GM18951 (cell line): ENCODE results near the gene PCDHGA1.

Source experiments
- POLR2A ChIP-seq: IDR thresholded peaks from 4 replicates; pipeline ENCODE4 v1.6.1; 2011; ENCODE audit warnings: mild to moderate bottlenecking; ENCODE audit not compliant: insufficient read length, insufficient read depth; ENCODE audit errors: extremely low read depth
- in situ Hi-C: fragments of 300-500 bp; cut with MboI; formaldehyde crosslinking; loops from one replicate; pipeline ENCODE4 v1.12.0; 2022; ENCODE audit warnings: low sequenced_read_pairs, mixed read lengths, inconsistent platforms; ENCODE audit not compliant: unreplicated experiment

The PCDHGA1 gene

DNA sequence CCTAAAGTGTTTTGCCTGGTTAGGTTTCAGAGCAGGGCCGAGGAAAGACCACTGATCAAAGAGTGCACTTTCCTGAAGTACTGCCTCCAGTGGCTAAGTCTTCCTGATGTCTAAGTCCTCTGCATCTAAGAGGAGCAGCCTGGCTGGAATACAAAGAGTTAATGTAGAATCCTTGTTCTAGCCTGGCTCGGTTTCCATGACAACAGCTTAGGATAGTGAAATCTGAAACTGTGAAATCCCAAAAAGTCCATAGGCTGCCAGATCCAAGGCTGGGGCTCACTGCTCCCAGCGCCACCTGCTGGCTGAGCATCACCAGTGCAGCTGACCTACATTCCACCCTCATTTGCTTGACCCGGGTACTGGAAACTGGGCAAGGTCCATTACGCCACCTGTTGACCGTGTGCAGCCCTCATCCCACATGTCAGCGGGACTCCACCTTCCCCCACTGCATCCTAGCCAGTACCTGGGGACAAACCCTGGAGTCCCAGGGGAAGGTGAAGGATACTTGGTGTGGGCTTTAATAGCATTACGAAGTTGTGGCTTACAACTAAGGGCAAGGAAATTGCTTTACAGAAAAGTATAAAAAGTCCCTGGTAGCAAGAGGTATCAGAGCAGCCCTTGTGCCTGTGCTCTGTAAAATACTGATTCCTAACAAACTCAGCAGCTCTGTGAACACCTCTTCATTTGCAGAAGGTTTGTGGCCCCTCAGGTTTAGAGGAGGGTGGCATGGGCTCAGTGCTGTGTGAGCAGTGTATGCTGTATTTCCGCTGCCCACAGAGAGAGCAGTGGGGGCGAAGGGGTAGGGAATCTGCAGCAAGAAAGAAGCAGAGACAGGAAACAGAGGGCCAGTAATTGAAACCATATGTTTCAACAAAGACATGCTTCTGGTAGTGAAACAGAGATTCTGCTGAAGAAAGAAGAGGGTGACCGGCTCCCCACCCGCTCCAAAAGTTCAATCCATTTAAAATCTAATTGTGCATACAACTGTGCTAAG is 194.6 kb downstream of the PCDHGA1 start:
- in situ Hi-C loops, result no loop called here
- no peak for TF ChIP-seq POLR2A

DNA sequence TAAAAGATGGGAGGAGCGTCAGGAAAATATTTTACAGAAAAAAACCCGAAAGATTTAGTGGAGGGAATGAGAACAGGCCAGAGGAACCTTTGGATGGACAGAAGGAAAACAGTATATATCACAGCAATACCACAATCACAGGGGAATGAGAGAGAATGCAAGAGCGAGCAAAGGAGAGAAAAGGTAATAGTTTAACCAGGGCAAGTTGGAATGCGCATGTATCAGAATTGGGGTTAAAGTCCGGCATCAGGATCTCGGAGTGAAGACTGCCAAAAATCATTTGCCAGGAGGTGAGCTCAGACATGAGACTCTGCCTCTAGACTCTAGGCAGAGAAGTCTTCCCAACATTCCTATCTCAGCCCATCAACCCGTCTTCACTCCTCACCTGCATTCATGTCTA is 195.3 kb downstream of the PCDHGA1 start:
- no peak for TF ChIP-seq POLR2A
- in situ Hi-C loops, result no loop called here

DNA sequence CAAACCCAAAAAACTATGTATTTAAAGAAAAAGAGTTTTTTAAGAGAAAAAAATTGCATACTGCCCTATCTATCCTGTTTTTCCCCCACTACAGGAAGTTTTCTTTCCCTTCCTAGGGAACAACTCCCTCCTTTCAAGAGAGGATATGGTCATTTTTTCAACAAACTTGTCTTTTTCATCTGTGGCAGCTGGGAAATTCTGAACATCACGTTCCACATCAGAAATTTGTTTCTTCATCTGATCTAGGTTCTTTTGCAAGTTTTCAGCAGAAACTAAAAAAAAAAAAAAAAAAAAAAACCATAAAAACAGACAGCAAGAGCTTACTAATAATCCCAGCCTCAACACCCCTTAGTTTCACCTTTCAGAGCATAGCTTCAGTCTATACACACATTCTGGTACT is 197.1 kb downstream of the PCDHGA1 start:
- no peak for TF ChIP-seq POLR2A
- in situ Hi-C loops, result no loop called here

DNA sequence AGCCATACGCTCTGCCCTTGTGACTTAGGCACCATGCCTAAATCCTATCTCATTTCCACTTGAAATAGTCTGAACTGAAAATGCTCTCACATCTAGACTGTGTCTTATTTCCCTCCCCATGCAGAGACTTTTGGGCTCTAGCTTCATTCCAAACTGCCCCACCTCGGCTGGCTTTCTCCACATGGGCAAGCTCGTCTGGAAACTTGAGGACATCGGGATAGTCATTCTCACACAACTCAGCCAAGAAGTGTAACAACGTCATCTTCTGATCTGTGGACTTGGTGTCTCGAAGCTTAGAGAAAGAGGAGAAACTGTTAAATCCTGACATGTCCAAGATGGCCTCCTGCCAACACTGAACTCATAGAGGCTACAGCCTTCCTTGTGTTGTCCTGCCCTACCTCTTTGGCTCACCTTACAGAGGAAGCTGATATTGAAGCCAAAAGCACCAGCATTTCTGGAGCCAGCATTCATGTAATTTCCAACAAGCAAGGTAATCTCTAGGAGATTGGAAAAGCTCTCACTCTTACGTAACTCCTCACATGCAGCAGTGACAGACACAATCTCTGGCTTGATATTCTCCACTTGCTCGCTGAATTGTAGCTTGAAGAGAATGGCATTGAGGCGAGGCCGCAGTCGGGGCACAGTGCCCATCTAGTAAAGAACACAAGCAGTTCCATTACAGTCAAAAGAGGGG is 198.1 kb downstream of the PCDHGA1 start:
- TF ChIP-seq POLR2A, result no peak
- in situ Hi-C loops, result no loop called here

DNA sequence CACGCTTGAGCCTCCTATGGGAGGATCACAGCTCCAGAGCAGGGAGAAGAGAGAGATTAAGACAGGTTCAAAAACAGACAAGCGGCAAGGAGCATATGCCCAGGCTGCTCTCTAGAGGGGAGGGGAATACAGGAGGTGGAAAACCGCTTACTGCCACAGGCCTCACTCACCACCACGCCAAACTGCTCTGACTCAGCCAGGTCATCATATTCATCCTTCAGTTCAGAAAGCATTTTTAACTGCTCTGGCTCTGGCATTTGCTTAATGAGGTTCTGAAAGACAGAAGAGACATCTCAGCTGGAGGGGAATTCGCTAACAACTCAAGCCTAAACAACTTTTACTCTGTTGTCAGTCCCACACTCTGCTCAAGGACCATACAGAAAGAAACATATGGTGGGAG is 198.7 kb downstream of the PCDHGA1 start:
- in situ Hi-C loops, result no loop called here

DNA sequence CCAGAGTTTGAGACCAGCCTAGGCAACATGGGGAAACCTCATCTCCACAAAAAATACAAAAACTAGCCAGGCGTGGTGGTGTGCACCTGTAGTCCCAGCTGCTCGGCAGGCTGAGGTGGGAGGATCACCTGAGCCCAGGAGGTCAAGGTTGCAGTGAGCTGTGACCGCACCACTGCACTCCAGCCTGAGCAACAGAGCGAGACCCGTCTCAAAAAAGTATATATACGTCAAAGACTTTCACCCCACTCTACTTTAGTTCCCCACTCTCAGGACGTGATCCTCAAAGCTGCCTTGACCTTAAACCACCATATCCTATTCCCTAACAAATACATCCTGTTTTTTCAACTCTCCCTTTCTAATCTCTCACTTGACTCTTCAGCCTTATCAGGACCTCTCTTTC is 199.6 kb downstream of the PCDHGA1 start:
- in situ Hi-C loops, result no loop called here
- TF ChIP-seq POLR2A, result no peak

More for the DNA sequence above, 198.7 kb downstream of the PCDHGA1 start:
- no peak for TF ChIP-seq POLR2A

DNA sequence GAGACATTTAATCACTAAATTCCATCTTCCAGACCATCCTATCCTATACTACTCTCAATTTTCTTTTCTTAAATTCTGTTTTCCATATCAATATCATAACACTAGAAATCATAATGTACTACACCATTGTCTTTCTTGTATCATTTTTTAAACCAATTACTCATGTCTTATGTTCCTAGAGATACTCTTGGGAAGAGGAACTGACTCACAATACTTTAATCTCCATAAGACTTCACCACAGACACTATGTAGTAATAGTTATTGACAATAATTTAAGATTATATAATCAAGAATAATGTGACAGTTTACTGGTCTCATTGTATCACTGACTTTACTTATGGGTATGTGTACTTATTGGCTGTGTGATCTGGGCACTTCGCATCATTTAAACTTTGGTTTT is 202.4 kb downstream of the PCDHGA1 start:
- no peak for TF ChIP-seq POLR2A
- in situ Hi-C loops, result no loop called here

DNA sequence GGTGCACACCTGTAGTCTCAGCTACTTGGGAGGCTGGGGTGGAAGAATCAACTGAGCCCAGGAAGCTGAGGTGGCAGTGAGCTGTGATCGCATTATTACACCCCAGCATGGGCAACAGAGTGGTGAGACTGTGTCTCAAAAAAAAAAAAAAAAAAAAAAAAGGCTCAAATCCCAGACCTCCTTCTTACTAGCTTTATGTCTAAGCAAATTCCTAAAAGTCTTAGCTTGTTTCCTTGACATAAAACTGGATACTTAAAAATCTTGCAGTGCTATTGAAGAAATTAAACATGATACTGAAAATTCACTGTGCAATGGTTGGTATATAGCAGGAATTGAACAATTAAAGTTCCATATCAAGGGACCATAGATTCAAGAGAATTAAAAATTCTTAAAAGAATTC is 203.6 kb downstream of the PCDHGA1 start:
- in situ Hi-C loops, result no loop called here
- no peak for TF ChIP-seq POLR2A

DNA sequence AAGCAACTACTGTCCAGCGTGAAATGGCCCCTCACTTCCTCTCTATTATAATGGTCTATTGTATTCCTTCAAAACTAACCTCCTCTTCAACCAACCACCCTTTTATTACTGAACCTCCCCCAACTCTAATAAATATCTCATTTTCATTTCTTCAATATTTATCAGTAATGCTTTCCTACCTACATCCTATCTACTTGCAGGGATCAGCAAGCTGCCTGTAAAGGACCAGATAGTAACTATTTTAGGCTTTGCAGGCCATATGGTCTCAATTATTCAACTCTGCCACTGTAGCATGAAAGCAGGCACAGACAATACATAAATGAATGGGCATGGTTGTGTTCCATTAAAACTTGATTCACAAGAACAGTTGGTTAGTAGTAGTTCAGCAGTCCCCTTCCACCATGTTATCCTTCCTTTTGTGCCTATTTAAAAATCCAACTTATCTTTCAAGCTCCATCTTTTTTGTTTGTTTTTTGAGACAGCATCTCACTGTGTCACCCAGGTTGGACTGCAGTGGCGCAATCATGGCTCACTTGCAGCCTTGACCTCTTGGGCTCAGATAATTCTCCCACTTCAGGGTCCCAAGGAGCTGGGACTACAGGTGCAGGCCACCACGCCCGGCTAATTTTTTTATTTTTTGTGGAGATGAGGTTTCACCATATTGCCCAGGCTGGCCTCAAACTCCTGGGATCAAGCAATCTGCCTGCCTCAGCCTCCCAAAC is 204.3 kb downstream of the PCDHGA1 start:
- in situ Hi-C loops, result no loop called here
- no peak for TF ChIP-seq POLR2A

DNA sequence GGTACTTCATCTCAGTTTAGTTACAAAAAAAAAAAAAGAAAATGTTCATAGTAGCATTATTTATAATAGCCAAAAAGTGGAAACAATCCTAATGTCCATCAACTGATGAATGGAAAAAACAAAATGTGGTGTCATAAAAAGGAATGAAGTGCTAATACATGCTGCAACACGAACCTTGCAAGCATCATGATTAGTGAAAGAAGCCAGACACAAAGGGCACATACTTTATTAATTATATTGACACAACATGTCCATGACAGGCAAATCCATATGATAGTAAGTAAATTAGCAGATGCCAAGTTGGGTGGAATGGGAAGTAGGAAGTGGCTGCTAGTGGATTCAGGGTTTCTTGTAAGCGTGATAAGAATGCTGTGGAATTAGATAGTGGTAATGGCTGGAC is 212.7 kb downstream of the PCDHGA1 start:
- in situ Hi-C loops, result no loop called here
- TF ChIP-seq POLR2A, result no peak

DNA sequence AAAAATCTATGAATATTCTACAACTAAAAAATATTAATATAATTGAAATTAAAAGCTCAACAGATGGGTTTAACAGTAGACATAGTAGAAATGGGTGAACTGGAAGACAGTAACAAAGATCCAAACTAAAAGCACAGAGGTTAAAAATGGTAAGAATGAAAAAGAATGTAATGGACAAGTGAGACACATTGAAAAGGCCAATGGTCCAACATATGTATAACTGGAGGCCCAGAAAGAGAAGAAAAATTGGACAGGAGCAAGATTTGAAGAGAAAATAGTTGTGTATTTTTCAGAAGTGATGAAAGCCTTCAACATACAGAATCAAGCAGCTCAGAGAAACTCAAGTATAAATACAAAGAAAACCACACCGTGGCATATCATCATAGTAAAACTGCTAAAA is 217.2 kb downstream of the PCDHGA1 start:
- no peak for TF ChIP-seq POLR2A
- in situ Hi-C loops, result no loop called here

DNA sequence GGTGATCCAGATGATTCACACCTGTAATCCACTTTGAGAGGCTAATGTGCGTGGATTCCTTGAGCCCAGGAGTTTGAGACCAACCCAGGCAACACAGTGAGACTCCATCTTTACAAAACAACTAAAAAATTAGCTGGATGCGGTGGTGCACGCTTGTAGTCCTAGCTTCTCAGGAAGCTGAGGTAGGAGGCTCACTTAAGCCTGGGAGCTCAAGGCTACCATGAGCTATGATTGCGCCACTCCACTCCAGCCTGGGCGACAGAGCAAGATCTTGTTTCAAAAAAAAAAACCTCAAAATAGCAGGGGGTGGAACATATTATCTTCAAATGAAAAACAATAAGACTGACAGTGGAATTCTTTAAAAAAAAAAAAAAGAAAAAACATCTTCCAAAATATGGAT is 217.6 kb downstream of the PCDHGA1 start:
- TF ChIP-seq POLR2A, result no peak
- in situ Hi-C loops, result no loop called here

DNA sequence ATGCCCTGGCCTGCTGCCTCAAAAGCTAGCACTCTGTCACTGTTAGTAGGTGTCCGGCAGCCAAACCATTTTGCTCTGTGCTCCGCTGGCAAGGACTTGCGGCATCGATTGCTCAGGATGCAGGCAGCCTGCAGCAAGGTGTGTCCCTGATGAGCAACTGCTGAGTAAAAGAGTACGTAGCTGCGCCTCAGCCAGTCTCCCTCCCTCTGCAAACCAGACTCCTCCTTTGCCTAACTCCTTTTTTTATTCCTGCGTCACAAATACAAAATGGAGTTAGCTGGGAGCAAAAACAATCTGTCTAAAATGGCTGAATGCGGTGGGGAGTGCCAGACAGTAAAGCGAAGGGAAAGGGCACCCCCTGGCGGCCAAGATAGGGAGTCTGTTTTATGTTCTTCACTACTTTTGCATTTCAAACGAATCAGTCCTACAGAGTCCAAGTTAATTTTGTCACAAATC is 227.4 kb downstream of the PCDHGA1 start:
- in situ Hi-C loops, result no loop called here
- no peak for TF ChIP-seq POLR2A
